ENCODE measurements around the gene MED25. TPM values are rescaled to one million over a fixed set of nuclear protein-coding genes. Genes with fewer than 3 reads are reported as not detected.

MED25 gene
- total and polyA plus RNA-seq, 9 of the 15 experiments (the other 6 are each of a cell fraction or from before 2014, with no cell fraction given) = 4.1 to 93.9 (median 19.3) TPM

DNA sequence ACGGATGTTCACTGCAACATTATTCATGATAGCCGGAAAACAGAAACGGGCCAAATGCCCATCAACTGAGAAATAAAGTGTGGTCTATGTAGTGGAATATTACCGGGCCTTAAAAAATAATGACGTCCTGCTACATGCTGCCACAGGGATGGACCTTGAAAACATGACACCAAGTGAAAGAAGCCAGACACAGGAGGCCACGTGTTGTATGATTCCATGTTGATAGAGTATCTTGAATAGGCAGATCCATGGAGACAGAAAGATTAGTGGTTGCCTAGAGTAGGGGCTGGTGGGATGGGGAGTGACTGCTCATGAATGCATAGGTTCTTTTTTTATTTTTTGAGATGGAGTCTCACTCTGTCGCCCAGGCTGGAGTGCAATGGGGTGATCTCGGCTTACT is 47.6 kb upstream of the MED25 start (continued):
- TF ChIP-seq, protein P1, sequence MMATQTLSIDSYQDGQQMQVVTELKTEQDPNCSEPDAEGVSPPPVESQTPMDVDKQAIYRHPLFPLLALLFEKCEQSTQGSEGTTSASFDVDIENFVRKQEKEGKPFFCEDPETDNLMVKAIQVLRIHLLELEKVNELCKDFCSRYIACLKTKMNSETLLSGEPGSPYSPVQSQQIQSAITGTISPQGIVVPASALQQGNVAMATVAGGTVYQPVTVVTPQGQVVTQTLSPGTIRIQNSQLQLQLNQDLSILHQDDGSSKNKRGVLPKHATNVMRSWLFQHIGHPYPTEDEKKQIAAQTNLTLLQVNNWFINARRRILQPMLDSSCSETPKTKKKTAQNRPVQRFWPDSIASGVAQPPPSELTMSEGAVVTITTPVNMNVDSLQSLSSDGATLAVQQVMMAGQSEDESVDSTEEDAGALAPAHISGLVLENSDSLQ (IDR thresholded peaks at IDR 0.05) = peak; percentile 24; the same call in 1 of the 2 replicates
- TF ChIP-seq, protein P2, sequence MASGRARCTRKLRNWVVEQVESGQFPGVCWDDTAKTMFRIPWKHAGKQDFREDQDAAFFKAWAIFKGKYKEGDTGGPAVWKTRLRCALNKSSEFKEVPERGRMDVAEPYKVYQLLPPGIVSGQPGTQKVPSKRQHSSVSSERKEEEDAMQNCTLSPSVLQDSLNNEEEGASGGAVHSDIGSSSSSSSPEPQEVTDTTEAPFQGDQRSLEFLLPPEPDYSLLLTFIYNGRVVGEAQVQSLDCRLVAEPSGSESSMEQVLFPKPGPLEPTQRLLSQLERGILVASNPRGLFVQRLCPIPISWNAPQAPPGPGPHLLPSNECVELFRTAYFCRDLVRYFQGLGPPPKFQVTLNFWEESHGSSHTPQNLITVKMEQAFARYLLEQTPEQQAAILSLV (tag; IDR thresholded peaks at IDR 0.05) = no peak
- TF ChIP-seq YY1 (IDR thresholded peaks at IDR 0.05; ENCODE audit: borderline replicate concordance in 1 of 3, control insufficient read depth in 1 of 3, extremely low read depth in 1 of 3, insufficient read depth in 3 of 3, insufficient read length in 1 of 3, insufficient replicate concordance in 2 of 3, low read depth in 1 of 3, low read length in 2 of 3) = no peak
- TF ChIP-seq ZNF212 (CRISPR knock-in tag; IDR thresholded peaks at IDR 0.05) = no peak
- no peak for TF ChIP-seq EWSR1 (IDR thresholded peaks at IDR 0.05; ENCODE audit: borderline replicate concordance, low read depth, partially characterized antibody)
- no peak for TF ChIP-seq PYGO2 (tag; IDR thresholded peaks at IDR 0.05)
- TF ChIP-seq STAG1 (CRISPR knock-in tag; IDR thresholded peaks at IDR 0.05; ENCODE audit: borderline replicate concordance) = no peak
- TF ChIP-seq CBX8 (IDR thresholded peaks at IDR 0.05; ENCODE audit: borderline replicate concordance, extremely low read depth, low read depth, low read length, poor library complexity, severe bottlenecking) = no peak
- no peak for TF ChIP-seq SOX6 (IDR thresholded peaks at IDR 0.05)
- TF ChIP-seq, protein P3, sequence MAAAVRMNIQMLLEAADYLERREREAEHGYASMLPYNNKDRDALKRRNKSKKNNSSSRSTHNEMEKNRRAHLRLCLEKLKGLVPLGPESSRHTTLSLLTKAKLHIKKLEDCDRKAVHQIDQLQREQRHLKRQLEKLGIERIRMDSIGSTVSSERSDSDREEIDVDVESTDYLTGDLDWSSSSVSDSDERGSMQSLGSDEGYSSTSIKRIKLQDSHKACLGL (CRISPR knock-in tag; IDR thresholded peaks at IDR 0.05; ENCODE audit: borderline replicate concordance, poor library complexity, severe bottlenecking) = no peak
- TF ChIP-seq BRD9 (IDR thresholded peaks at IDR 0.05; ENCODE audit: low read depth, partially characterized antibody) = no peak
- TF ChIP-seq FOXK2 (conservative IDR thresholded peaks at IDR 0.05 in 1 of 2, IDR thresholded peaks at IDR 0.05 in 1 of 2; ENCODE audit: low read depth in 2 of 2) = peak; percentile 57 to 62; a peak in 3 of 4 replicates
- TF ChIP-seq, protein P4, sequence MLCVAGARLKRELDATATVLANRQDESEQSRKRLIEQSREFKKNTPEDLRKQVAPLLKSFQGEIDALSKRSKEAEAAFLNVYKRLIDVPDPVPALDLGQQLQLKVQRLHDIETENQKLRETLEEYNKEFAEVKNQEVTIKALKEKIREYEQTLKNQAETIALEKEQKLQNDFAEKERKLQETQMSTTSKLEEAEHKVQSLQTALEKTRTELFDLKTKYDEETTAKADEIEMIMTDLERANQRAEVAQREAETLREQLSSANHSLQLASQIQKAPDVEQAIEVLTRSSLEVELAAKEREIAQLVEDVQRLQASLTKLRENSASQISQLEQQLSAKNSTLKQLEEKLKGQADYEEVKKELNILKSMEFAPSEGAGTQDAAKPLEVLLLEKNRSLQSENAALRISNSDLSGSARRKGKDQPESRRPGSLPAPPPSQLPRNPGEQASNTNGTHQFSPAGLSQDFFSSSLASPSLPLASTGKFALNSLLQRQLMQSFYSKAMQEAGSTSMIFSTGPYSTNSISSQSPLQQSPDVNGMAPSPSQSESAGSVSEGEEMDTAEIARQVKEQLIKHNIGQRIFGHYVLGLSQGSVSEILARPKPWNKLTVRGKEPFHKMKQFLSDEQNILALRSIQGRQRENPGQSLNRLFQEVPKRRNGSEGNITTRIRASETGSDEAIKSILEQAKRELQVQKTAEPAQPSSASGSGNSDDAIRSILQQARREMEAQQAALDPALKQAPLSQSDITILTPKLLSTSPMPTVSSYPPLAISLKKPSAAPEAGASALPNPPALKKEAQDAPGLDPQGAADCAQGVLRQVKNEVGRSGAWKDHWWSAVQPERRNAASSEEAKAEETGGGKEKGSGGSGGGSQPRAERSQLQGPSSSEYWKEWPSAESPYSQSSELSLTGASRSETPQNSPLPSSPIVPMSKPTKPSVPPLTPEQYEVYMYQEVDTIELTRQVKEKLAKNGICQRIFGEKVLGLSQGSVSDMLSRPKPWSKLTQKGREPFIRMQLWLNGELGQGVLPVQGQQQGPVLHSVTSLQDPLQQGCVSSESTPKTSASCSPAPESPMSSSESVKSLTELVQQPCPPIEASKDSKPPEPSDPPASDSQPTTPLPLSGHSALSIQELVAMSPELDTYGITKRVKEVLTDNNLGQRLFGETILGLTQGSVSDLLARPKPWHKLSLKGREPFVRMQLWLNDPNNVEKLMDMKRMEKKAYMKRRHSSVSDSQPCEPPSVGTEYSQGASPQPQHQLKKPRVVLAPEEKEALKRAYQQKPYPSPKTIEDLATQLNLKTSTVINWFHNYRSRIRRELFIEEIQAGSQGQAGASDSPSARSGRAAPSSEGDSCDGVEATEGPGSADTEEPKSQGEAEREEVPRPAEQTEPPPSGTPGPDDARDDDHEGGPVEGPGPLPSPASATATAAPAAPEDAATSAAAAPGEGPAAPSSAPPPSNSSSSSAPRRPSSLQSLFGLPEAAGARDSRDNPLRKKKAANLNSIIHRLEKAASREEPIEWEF (CRISPR knock-in tag; IDR thresholded peaks at IDR 0.05) = no peak
- TF ChIP-seq PHTF2 (CRISPR knock-in tag; IDR thresholded peaks at IDR 0.05) = no peak
- TF ChIP-seq ZNF175 (CRISPR knock-in tag; IDR thresholded peaks at IDR 0.05; ENCODE audit: low read depth) = no peak
- no peak for TF ChIP-seq POLR2G (IDR thresholded peaks at IDR 0.05; ENCODE audit: low read depth, low read length)
- no peak for TF ChIP-seq JUND (IDR thresholded peaks at IDR 0.05; ENCODE audit: borderline replicate concordance, low read depth, low read length)
- TF ChIP-seq JUND (tag; IDR thresholded peaks at IDR 0.05; ENCODE audit: borderline replicate concordance, low read depth, low read length) = no peak
- no peak for TF ChIP-seq CREBBP (IDR thresholded peaks at IDR 0.05; ENCODE audit: low read depth, low read length)
- TF ChIP-seq ZFX (CRISPR knock-in tag; IDR thresholded peaks at IDR 0.05) = no peak

Data from K562 (cell line).